NCI-H82 treated with DMSO at 0.1 percent for 48 hours (cell line): ENCODE measurements around the gene ZP1.
"Not testable (repeated sequence)": the region's sequence is repeated elsewhere in the genome, so short reads cannot be mapped to it uniquely, and the experiment has no call there.

Source experiments
- DNase-seq: peaks from one replicate; lab custom pipeline; 2025; ENCODE audit not compliant: unreplicated experiment; lab: John Stamatoyannopoulos, UW

Gene ZP1, protein sequence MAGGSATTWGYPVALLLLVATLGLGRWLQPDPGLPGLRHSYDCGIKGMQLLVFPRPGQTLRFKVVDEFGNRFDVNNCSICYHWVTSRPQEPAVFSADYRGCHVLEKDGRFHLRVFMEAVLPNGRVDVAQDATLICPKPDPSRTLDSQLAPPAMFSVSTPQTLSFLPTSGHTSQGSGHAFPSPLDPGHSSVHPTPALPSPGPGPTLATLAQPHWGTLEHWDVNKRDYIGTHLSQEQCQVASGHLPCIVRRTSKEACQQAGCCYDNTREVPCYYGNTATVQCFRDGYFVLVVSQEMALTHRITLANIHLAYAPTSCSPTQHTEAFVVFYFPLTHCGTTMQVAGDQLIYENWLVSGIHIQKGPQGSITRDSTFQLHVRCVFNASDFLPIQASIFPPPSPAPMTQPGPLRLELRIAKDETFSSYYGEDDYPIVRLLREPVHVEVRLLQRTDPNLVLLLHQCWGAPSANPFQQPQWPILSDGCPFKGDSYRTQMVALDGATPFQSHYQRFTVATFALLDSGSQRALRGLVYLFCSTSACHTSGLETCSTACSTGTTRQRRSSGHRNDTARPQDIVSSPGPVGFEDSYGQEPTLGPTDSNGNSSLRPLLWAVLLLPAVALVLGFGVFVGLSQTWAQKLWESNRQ

DNA sequence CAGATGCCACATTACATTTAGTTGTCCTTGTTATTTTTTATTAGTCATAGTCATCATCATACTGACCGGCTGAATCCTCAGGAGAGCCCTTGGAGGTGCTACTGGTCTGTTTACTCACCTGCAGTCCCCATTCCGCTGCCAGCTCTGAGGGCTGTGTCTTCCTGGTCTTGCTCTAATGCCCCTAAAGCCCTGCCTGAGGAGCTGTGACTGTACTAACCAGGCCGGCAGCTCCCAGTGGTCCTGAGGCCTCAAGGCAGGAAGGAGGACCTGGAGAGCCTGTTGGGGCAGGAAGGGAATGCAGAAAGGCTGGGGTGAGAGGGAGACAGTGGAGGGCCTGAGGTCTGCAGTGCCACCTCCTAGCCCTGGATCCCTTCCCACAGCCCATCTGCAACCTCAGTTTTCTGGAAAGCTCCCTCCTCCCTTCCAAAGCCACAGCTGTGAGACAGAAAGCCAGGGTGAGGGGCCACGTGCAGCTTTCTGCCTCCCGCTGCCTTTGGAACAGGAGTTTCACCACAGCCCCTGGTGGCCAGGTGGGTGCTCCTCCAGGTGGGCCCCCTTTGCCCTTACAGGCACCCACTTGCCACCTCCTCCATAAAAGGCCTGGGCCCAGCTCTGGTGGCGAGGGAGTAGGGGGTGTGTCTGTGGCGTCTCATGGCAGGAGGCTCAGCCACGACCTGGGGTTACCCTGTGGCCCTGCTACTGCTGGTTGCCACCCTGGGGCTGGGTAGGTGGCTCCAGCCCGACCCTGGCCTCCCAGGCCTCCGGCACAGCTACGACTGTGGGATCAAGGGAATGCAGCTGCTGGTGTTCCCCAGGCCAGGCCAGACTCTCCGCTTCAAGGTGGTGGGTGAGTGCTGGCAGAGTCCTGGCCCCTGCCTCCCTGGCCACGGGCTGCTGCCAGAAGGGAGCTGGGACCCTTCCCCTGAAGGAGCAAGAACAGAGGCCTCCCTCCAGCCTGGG, at the start of gene ZP1:
Gene ZP1 (plus strand): TSS at position 632 of the 960 bp plus-strand sequence. CDS start 20 bp downstream, at position 652.
- no peak for DNase-seq

- no peak for DNase-seq
These were observed 49.3 kb upstream of the ZP1 start for GRCh38 chr11:60818057-60818456.

DNA sequence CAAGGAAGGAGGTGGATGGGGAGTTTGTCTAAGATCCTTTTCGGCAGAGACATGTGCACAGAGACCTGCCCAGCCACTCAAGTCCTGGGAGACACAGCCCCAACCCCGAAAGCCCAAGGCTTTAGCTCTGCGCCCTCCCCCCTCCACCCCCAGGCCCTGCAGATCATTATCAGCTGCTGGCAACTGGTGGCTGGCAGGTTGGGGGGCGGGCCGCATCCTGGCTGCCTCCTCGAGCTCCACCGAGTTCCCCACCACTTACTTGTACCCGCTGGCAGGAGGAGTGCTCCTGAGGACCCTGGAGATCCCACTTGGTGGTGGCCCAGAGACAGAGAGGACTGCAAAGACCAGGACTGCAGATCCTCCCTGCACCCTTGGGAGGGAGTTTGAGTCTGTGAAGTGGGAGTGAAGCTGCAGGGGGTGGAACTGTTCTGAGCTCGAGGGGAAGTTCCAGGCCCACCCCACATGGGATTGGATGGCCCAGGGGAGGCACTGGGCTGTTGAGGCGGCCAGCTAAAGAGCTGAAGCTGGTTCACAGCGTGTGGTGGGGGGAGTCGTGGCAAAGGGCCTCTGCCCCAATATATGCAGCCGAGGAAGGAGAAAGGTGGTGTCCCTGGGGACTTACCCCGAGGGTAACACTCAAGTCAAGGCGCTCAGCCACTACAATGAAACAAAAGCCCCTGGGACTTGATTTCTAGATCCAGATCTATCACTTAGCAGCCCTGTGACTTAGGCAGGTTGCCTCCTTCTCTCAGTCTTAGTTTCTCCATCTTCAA, 45.3 kb upstream of the ZP1 start:
- DNase-seq, result no peak

GRCh38 chr11:60823745-60824306, 43.5 kb upstream of the ZP1 start:
- DNase-seq, result not testable (repeated sequence)

DNA sequence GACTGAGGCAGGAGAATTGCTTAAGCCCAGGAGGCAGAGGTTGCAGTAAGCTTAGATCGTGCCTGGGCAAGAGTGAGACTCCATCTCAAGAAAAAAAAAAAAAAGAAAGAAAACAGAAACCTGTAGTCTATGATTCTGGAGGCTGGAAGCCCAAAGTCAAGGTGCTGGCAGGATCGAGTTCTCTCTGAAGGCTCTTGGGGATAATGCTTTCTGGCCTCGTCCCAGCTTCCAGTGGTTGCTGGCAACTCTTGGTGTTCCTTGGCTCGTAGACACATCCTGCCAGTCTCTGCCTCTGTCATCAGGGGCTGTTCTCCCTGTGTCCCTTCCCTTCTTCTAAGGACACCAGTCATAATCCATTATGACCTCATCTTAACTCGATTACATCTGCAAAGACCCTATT, 42.2 kb upstream of the ZP1 start:
- DNase-seq, result no peak

- no peak for DNase-seq
These were observed 41.6 kb upstream of the ZP1 start for GRCh38 chr11:60825790-60826189.

- DNase-seq, result no peak
These were observed 36.7 kb upstream of the ZP1 start for GRCh38 chr11:60830478-60831142.

DNA sequence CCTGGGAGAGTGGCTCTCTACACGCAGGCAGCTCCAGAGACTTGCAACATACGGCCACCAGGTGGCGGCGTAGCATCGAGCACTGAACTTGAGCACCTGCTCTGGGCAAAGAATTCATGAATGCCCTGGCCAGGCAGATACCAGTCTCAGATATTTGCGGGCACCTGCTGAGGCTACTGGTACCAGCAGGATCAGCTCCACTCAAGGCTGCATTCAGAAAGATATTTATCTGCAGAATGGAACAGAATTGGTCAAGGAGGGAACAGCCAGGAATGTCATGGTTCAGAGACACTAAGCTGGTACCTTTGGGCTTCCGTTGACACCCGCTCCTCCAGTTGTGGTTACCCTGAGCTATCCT, 36.2 kb upstream of the ZP1 start:
- peak; percentile 45 for DNase-seq

GRCh38 chr11:60831501-60832079, 35.8 kb upstream of the ZP1 start:
- DNase-seq, result no peak

DNA sequence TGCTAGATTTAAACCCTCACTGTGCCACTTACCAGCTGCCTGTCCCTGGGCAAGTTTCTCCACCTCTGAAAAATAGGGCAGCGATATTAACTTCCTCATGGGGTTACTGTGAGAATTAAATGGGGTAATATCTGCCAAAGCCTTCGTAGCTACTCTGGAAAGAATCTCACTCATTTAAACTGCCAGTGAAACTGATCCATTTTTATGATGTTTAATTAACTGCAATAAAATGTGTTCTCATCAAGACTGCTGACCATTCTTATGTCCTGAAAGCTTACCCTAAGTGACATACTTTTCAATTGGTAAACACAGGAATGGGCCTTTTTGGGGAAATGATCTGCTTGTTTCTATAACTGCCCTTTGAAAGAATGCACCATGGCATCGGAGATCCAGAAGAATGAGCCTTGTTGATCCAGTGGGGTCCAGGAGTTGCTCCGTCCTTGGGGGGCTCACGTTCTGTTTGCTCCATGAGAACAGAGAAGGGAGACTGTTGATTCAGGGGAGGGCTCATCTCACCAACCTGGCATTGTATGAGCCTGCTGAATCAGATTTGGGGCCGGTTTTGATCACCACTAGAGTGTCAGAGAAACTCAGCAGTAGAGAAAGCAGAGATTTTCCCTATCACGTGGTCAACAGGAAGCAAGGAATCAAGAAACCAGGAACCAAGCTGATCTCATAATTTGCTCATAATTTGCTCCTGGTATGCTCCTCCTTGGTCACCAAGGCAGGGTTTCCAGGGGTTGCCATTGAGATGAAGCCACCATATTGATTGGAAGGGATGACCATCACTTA, 32.4 kb upstream of the ZP1 start:
- no peak for DNase-seq

GRCh38 chr11:60835534-60835846, 31.9 kb upstream of the ZP1 start:
- DNase-seq, result no peak

DNA sequence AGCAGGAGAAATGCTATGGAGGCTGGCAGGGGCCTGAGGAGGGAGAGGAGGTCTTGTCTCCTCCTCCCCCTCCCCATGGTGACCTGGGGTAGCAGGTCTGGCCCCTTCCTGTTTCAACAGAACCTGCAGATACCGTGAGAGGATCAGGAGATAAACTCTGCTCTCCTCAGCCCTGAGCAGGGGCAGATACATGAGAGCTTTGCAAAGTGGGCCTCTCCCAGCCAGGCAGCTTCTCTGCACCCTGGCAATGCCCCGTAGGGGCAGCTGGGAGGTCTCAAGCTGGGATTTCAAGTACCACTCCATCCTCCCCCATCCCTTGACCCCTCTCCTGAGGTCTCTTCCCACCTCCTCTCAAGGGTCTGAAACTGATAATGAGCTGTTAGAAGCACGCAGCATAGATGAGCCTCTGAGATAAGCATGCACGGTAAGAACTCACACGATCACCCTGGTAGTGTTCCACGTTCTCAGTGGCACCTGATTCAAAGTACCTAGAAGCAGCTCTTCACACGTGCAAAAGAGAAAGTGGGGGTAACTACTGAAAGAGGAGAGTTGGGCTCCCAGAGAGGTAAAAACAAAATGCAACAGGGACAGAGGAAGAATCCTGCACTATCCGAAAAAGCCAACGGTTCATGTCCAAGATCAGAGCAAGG, 30.4 kb upstream of the ZP1 start:
- DNase-seq, result no peak

- no peak for DNase-seq
These were observed 29.2 kb upstream of the ZP1 start for GRCh38 chr11:60838132-60838531.

DNA sequence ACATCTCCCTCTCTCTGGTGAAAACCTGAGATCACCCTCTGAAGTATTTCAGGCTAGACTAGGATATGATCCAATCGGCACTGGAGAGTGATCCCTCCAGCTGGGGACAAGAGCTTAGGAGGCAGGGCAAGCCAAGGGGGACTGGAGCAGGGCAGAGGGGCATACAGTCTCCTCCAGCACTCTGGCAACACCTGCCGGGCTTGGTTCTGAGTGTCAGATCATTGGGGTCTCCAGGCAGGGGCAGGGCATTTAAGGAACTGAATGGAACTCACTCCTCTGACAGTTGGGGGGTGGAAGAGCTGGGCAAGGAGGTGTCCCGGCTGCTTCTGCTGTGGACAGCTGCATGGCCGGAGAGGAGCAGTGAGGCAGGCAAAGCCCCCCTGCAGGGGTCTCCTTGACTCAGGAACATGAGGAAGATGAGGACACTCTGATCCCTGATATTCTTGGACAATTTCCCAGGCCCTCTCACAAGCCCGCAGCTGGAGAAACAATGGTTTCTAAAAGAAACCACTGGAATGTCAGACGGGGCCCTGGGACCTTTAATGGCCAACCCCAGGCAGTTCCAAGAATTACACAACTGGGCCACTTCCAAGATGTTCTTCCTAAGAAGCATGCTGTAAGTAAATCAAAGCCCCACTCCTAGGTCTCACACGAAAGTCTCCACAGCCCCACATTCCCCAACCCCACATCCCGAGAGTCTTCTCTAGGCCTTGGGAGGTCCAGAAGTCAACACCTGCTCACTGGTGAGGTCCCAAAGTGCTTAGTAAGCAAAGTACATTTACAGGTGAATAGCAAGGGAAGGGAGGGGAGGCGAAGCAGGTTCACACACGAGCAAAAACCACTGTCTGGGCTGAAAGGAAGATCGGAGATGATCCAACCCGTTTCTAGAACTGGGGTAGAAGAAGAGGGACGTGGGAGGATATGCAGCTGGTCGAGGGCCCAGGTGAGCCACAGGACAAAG, 26.6 kb upstream of the ZP1 start:
- DNase-seq, result no peak

- peak; percentile 64 for DNase-seq
These were observed 25.3 kb upstream of the ZP1 start, which contains the start of gene CCDC86 for GRCh38 chr11:60841797-60842667. Gene CCDC86, plus strand, starts transcription at chr11:60842113. Its CDS starts 12 bp downstream, at chr11:60842125.
